CD14-positive monocyte (primary cell): ENCODE measurements around the gene UNK. TPM values are rescaled to one million over a fixed set of nuclear protein-coding genes. Genes with fewer than 3 reads are reported as not detected.

ENCODE experiments used
- DNase-seq, 3 donors: peaks; one replicate each; pipeline ENCODE4 v3.0.0-alpha.2; 2011 to 2022
- H2AFZ ChIP-seq: 2 replicates; pipeline ENCODE4 v1.6.0; 2012; ENCODE audit warnings: mild to moderate bottlenecking, low read depth, low read length, inconsistent platforms; ENCODE audit not compliant: insufficient read depth, poor library complexity, severe bottlenecking
- H3K27ac ChIP-seq, 2 donors: 1 replicate in 1 of 2; 2 replicates in 1 of 2; pipeline ENCODE4 v1.5.1; 2012 to 2013; ENCODE audit warnings: low read length in 2 of 2, control low read depth in 1 of 2, inconsistent platforms in 1 of 2, low read depth in 1 of 2, mild to moderate bottlenecking in 1 of 2
- H3K27me3 ChIP-seq, 2 donors: one replicate each; pipeline versions ENCODE4 v1.6.0 to v1.6.1; 2011 to 2013; ENCODE audit warnings: low read length in 2 of 2; ENCODE audit not compliant: control insufficient read depth in 2 of 2, insufficient read depth in 2 of 2
- H3K36me3 ChIP-seq, 2 donors: replicated peaks in 1 of 2; 1 replicate in 1 of 2; 2 replicates in 1 of 2; pipeline versions ENCODE4 v1.5.1 to v1.6.1; 2012 to 2013; ENCODE audit warnings: low read length in 2 of 2, control low read depth in 1 of 2, inconsistent platforms in 1 of 2, mild to moderate bottlenecking in 1 of 2; ENCODE audit not compliant: insufficient read depth in 2 of 2, control insufficient read depth in 1 of 2
- H3K4me1 ChIP-seq, 2 donors: 1 replicate in 1 of 2; 2 replicates in 1 of 2; pipeline versions ENCODE4 v1.5.1 to v1.6.1; 2012 to 2013; ENCODE audit warnings: low read length in 2 of 2, control low read depth in 1 of 2, inconsistent platforms in 1 of 2, mild to moderate bottlenecking in 1 of 2, moderate library complexity in 1 of 2; ENCODE audit not compliant: insufficient read depth in 2 of 2, control insufficient read depth in 1 of 2
- H3K4me2 ChIP-seq: replicated peaks from 2 replicates; pipeline ENCODE3; 2012; ENCODE audit warnings: low read length, moderate library complexity, mild to moderate bottlenecking; ENCODE audit not compliant: poor library complexity, severe bottlenecking; ENCODE audit errors: extremely low read depth
- H3K4me3 ChIP-seq, 3 experiments: fragments of 200-600 bp in 1 of 3; sonication (generic) in 1 of 3; replicated peaks in 1 of 3; 1 replicate in 2 of 3; 2 replicates in 1 of 3; pipeline ENCODE4 v1.5.1; 2011 to 2013; ENCODE audit warnings: low read length in 3 of 3, mild to moderate bottlenecking in 3 of 3, control low read depth in 2 of 3, low read depth in 2 of 3, inconsistent platforms in 1 of 3, moderate library complexity in 1 of 3
- H3K79me2 ChIP-seq: 2 replicates; pipeline ENCODE4 v1.6.0; 2012; ENCODE audit warnings: mild to moderate bottlenecking, control low read depth, inconsistent platforms, low read length, moderate library complexity; ENCODE audit not compliant: insufficient read depth
- H3K9ac ChIP-seq: 2 replicates; pipeline ENCODE4 v1.6.0; 2017; ENCODE audit warnings: low read length, mild to moderate bottlenecking; ENCODE audit not compliant: insufficient read depth, poor library complexity, severe bottlenecking
- H3K9me3 ChIP-seq, 2 donors: replicated peaks in 1 of 2; 1 replicate in 1 of 2; 2 replicates in 1 of 2; pipeline versions ENCODE4 v1.5.1 to v1.6.1; 2012 to 2013; ENCODE audit warnings: low read length in 2 of 2, control low read depth in 1 of 2; ENCODE audit not compliant: control insufficient read depth in 1 of 2, insufficient read depth in 1 of 2
- H4K20me1 ChIP-seq: 2 replicates; pipeline ENCODE4 v1.6.0; 2012; ENCODE audit warnings: mild to moderate bottlenecking, low read length, control low read depth, moderate library complexity; ENCODE audit not compliant: insufficient read depth
- H3K27ac Mint-ChIP-seq, 7 donors: one replicate each; pipeline ENCODE4 v1.8.0; 2020; ENCODE audit warnings: mild to moderate bottlenecking in 7 of 7, mixed read lengths in 7 of 7, moderate library complexity in 6 of 7, inconsistent platforms in 2 of 7
- H3K27me3 Mint-ChIP-seq, 3 donors: one replicate each; pipeline ENCODE4 v1.8.0; 2021 to 2022; ENCODE audit warnings: low read depth in 3 of 3, mild to moderate bottlenecking in 3 of 3, mixed read lengths in 3 of 3, moderate library complexity in 3 of 3, inconsistent platforms in 1 of 3
- H3K36me3 Mint-ChIP-seq, 2 donors: one replicate each; pipeline ENCODE4 v1.8.0; 2020; ENCODE audit warnings: mixed read lengths in 2 of 2, inconsistent platforms in 1 of 2, mild to moderate bottlenecking in 1 of 2
- H3K4me1 Mint-ChIP-seq: one replicate; pipeline ENCODE4 v1.8.0; 2020; ENCODE audit warnings: mild to moderate bottlenecking, mixed read lengths
- H3K4me3 Mint-ChIP-seq, 2 donors: one replicate each; pipeline ENCODE4 v1.8.0; 2020; ENCODE audit warnings: mild to moderate bottlenecking in 2 of 2, mixed read lengths in 2 of 2, moderate library complexity in 1 of 2
- H3K9me3 Mint-ChIP-seq, 7 donors: one replicate each; pipeline ENCODE4 v1.8.0; 2020 to 2022; ENCODE audit warnings: mixed read lengths in 7 of 7, mild to moderate bottlenecking in 6 of 7, moderate library complexity in 6 of 7, inconsistent platforms in 2 of 7
- CTCF ChIP-seq: fragments of 200-600 bp; IDR thresholded peaks from one replicate; pipeline ENCODE4 v1.8.0; 2022; ENCODE audit warnings: antibody characterized with exemption, mild to moderate bottlenecking
- WGBS: methylation state at CpG from one replicate; pipeline ENCODE4 v1.1.5; 2013; ENCODE audit warnings: missing lambda C conversion rate; ENCODE audit not compliant: insufficient coverage; 5-methylcytosine and 5-hydroxymethylcytosine counted together
- intact Hi-C, 2 donors: fragments of 100-400 bp; cut with micrococcal nuclease; formaldehyde crosslinking; loops; one replicate each; pipeline versions ENCODE4 v1.15.0 to v1.15.1; 2023
- polyA plus RNA-seq, 3 donors: library from polyadenylated mRNA; depleted of rRNA in 1 of 3; unstranded in 2 of 3; stranded (reverse) in 1 of 3; fragments of 300-500 nt in 2 of 3; fragments of >200 nt in 1 of 3; fragmentation: Illumina TruSeq in 2 of 3; gene quantifications; 1 replicate in 2 of 3; 2 replicates in 1 of 3; pipeline ENCODE4 v1.2.3, GENCODE V29; 2012 to 2021

UNK gene
- polyA plus RNA-seq, 3 donors: 6.3 to 12.9 (median 7.8) TPM

- H3K27me3 ChIP-seq: no peaks in the 10 kb centered on the region
- H3K4me3 Mint-ChIP-seq: no peak overlapping the region
- intact Hi-C loops: loop anchor here in 1 of 2 donors (10.0 kb wide), 1 partner anchor 493 kb away; the partner anchor contains the start of gene UBALD2
- peaks cover 0 to 2% (median 0%) of the 10 kb centered on the region in 3 donors for H3K27me3 Mint-ChIP-seq
- peaks cover 6% of the 10 kb centered on the region for H3K79me2 ChIP-seq
- H4K20me1 ChIP-seq: peaks cover 27% of the 10 kb centered on the region
- H3K36me3 ChIP-seq: peaks cover 0 to 16% of the 10 kb centered on the region in 2 donors
- peaks cover 3 to 8% of the 10 kb centered on the region in 2 donors for H3K4me1 ChIP-seq
- H3K9ac ChIP-seq: no peak overlapping the region
- no peak for DNase-seq
- H3K27ac Mint-ChIP-seq: peak overlapping the region in 2 of 7 donors; percentile 42 to 43
- TF ChIP-seq CTCF: no peak
- peaks cover 12% of the 10 kb centered on the region for H3K4me1 Mint-ChIP-seq
- WGBS: 95% methylated on average over 6 of the region's 17 CpGs
- no peak overlapping the region for H3K4me3 ChIP-seq
- H3K36me3 Mint-ChIP-seq: peaks cover 2 to 25% of the 10 kb centered on the region in 2 donors
- H3K4me2 ChIP-seq: no peak overlapping the region
- H3K9me3 ChIP-seq: no peaks in the 10 kb centered on the region
- peaks cover 0 to 2% (median 0%) of the 10 kb centered on the region in 7 donors for H3K9me3 Mint-ChIP-seq
- H2AFZ ChIP-seq: no peak overlapping the region
- H3K27ac ChIP-seq: no peak overlapping the region
Measured at GRCh38 chr17:75771334-75772281, 13.0 kb upstream of the UNK start.

GRCh38 chr17:75773121-75773807 is 11.3 kb upstream of the UNK start:
- no peaks in the 10 kb centered on the region for H3K9me3 ChIP-seq
- H4K20me1 ChIP-seq: peaks cover 44% of the 10 kb centered on the region
- peak overlapping the region in 1 of 2 donors; percentile 15 for H3K27ac ChIP-seq
- H3K79me2 ChIP-seq: peaks cover 22% of the 10 kb centered on the region
- TF ChIP-seq CTCF: no peak
- H2AFZ ChIP-seq: no peak overlapping the region
- peaks cover 0 to 2% (median 0%) of the 10 kb centered on the region in 7 donors for H3K9me3 Mint-ChIP-seq
- intact Hi-C loops: loop anchor here in 1 of 2 donors (10.0 kb wide), 1 partner anchor 492 kb away; the partner anchor contains the start of gene UBALD2
- H3K4me2 ChIP-seq: no peak overlapping the region
- H3K27ac Mint-ChIP-seq: peak overlapping the region in 1 of 7 donors; percentile 37
- no peak overlapping the region for H3K4me3 ChIP-seq
- H3K4me1 Mint-ChIP-seq: peaks cover 21% of the 10 kb centered on the region
- H3K27me3 Mint-ChIP-seq: no peaks in the 10 kb centered on the region
- peaks cover 14 to 32% of the 10 kb centered on the region in 2 donors for H3K36me3 ChIP-seq
- peak in 1 of 3 donors; percentile 12 for DNase-seq
- no peaks in the 10 kb centered on the region for H3K27me3 ChIP-seq
- 87% methylated on average over 10 of the region's 12 CpGs for WGBS
- no peak overlapping the region for H3K9ac ChIP-seq
- peaks cover 18 to 41% of the 10 kb centered on the region in 2 donors for H3K36me3 Mint-ChIP-seq
- H3K4me3 Mint-ChIP-seq: no peak overlapping the region
- H3K4me1 ChIP-seq: peaks cover 16 to 22% of the 10 kb centered on the region in 2 donors
